GM18499 (cell line): ENCODE data around the gene GSTM4.
"Not testable (repeated sequence)": the region's sequence is repeated elsewhere in the genome, so short reads cannot be mapped to it uniquely, and the experiment has no call there.

Experiments
- ATAC-seq: cut with Tn5 transposase; IDR thresholded peaks from one replicate; pipeline ENCODE4 v1.9.1; 2021; ENCODE audit warnings: moderate number of reproducible peaks; ENCODE audit not compliant: insufficient read depth, unreplicated experiment

Gene GSTM4

DNA sequence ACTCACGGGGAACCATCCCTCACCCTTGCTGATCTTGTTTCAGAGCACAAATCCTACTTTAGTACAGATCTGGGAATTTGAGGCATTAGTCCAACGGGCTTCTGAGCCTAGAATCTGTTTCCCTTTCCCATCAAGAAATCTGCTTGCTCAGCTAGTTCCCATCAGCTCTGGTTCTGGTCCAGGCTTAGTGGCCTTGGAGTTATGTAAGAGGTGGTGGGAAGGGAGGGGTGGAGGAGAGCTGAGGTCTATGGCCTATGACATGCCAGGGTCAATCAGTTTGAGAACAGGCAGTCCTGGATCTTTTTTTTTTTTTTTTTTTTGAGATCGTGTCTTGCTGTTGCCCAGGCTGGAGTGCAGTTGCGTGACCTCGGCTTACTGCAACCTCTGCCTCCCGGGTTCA is 35.9 kb downstream of the GSTM4 start:
- ATAC-seq = no peak

DNA sequence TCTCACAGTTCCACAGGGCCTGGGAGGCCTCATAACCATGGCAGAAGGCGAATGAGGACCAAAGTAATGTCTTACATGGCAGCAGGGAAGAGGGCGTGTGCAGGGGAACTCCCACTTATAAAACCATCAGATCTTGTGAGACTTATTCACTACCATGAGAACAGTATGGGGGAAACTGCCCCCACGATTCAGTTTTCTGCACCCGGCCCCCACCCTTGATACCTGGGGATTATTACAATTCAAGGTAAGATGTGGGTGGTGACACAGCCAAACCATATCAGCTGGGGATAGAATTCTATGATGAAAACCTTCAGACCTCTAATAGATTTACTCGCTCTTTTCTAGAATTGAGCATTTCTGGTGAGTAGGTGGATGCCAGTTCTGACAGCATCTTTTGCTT is 38.5 kb downstream of the GSTM4 start:
- not testable (repeated sequence) for ATAC-seq

DNA sequence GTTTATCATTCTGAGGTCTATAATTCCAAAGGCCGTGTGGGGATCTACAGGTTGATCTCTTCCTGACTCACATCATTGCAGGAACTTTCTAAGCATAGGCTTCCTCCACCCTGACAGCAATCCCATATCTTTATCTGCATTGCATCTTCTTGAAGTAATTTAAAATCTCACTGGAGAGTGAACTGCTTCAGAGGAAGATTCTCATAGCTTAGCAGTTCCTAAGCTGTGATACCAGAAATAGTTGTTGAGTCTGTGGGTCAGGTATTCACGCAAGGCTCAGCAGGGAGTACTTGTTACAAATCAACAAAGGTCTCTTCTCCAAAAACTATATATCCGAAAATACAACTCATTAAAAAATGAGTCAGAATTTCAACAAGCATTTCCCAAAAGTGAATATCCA is 39.2 kb downstream of the GSTM4 start:
- not testable (repeated sequence) for ATAC-seq

DNA sequence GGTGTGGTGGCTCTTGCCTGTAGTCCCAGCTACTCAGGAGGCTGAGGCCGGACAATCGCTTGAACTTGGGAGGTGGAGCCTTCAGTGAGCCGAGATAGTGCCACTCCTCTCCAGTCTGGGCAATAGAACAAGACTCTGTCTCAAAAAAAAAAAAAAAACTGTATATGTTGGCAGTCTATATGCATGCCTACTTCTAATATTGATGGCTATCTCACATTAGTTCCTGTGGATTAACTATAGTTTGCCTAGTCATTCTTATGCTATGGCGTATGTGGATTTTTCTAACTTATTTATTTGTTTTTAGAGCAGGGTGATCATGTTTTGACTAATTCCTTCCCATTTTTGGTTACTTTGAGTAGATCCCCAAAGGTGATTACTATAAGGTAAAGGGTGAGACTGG is 41.2 kb downstream of the GSTM4 start:
- ATAC-seq = no peak

DNA sequence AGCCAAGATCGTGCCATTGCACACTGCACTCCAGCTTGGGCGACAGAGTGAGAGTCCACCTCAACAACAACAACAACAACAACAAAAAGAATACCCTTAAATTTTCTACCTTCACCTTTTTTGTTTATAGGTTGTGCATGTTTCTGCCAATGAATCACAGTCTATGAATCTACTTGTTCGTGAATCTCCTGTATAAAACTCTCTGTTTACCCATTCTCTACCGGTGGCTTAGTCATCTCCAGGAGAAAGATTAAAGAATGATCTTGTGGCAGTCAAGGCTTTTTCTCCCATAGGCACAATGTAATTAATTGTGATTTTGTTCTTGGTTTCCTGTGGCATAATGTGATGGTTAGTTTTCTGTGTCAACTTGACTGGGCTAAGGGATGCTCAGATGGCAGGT is 42.0 kb downstream of the GSTM4 start:
- ATAC-seq = not testable (repeated sequence)

DNA sequence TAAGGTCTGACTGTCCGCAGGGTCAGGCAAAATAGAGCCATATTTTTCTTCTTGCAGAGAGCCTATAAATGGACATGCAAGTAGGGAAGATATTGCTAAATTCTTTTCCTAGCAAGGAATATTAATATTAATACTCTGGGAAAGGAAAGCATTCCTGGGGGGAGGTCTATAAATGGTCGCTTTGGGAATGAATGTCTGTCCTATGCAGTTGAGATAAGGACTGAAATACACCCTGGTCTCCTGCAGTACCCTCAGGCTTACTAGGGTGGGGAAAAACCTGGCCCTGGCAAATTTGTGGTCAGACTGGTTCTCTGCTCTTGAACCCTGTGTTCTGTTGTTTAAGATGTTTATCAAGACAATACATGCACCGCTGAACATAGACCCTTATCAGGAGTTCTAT is 47.0 kb downstream of the GSTM4 start:
- not testable (repeated sequence) for ATAC-seq

DNA sequence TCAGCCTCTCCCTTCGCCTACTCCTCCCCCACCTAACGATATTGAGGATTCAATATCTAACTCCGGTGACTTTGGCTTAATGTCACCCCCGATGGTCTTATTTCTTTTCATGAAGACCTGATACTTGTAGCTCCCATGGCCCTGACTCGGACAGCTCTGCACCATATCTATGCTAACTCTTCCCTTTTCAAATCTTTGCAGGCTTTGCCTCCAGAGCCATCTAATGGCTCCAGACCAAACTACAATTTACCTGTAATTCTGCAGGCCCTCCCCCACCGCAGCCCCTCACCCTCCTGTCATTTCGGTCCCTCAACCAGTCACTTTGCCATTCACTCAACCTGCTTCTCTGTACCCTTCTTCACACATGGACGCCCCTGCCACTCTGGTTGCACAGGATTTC is 48.3 kb downstream of the GSTM4 start:
- no peak for ATAC-seq

DNA sequence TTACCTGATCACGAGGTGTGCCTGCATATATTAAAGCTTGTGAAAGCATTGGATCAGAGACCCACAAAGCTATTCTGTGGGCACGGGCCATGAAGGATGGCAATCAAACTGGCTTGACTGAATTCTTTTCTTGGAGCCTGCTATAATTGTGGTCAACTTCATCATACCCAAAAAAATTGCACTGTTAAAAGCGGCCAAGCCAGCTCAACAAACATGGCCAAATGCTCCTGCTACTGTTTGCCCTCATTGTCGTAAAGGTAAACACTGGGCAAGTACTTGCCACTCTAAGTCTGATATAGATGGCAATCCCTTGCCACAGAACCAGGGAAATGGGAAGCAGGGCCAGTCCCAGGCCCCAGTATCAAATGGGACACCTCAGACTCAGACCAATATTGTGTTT is 49.5 kb downstream of the GSTM4 start:
- no peak for ATAC-seq

DNA sequence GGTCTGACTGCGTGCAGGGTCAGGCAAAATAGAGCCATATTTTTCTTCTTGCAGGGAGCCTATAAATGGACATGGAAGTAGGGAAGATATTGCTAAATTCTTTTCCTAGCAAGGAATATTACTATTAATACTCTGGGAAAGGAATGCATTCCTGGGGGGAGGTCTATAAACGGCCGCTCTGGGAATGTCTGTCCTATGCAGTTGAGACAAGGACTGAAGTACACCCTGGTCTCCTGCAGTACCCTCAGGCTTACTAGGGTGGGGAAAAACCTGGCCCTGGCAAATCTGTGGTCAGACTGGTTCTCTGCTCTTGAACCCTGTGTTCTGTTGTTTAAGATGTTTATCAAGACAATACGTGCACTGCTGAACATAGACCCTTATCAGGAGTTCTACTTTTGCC is 53.0 kb downstream of the GSTM4 start:
- not testable (repeated sequence) for ATAC-seq

DNA sequence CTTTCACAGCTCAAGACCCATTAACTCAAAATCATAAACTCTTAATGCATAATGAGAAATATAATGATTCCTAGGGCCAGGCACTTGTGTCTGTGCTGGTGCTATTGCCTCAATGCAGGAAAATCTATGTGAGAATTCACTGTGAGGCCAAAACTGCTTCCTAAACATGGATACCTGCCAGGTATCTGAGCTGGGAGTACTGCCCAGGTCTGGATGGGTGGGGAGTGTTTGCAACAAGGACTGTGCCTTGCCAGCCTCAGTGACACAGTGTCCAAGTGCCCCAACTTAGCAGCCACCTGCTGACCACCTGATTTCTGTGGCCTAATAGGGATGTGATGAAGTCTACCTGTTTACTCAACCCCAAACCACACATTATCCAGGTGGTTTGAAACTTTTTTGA is 53.9 kb downstream of the GSTM4 start:
- not testable (repeated sequence) for ATAC-seq
